HG03108 (cell line): ENCODE results near the gene DUS4L.
A peak's percentile ranks its signal among the peaks of the same experiment; 100 is the strongest.

Experiments
- ATAC-seq: cut with Tn5 transposase; IDR thresholded peaks from one replicate; pipeline ENCODE4 v1.9.1; 2021; ENCODE audit warnings: moderate library complexity; ENCODE audit not compliant: unreplicated experiment

DUS4L gene

GRCh38 chr7:107579885-107580715 is 16.3 kb downstream of the DUS4L start, which contains the start of gene BCAP29:
TSS of gene BCAP29 (plus strand) at chr7:107580246. CDS start at chr7:107580773, 527 bp downstream.
- ATAC-seq = peak; percentile 87

GRCh38 chr7:107580716-107581383 is 17.1 kb downstream of the DUS4L start:
- no peak for ATAC-seq

- no peak for ATAC-seq
Measured at GRCh38 chr7:107581387-107582013, 17.7 kb downstream of the DUS4L start.

GRCh38 chr7:107582875-107583274 is 19.1 kb downstream of the DUS4L start:
- ATAC-seq = no peak

GRCh38 chr7:107584716-107585115 is 20.9 kb downstream of the DUS4L start:
- no peak for ATAC-seq

GRCh38 chr7:107588529-107589130 is 24.9 kb downstream of the DUS4L start:
- no peak for ATAC-seq

- ATAC-seq = no peak
Measured at GRCh38 chr7:107591421-107591820, 27.6 kb downstream of the DUS4L start.

- ATAC-seq = no peak
Measured at GRCh38 chr7:107592361-107593024, 28.7 kb downstream of the DUS4L start.

- no peak for ATAC-seq
Measured at GRCh38 chr7:107593025-107593410, 29.2 kb downstream of the DUS4L start.

GRCh38 chr7:107594961-107595737 is 31.4 kb downstream of the DUS4L start:
- ATAC-seq = no peak

- ATAC-seq = no peak
Measured at GRCh38 chr7:107596881-107597581, 33.3 kb downstream of the DUS4L start.

- no peak for ATAC-seq
Measured at GRCh38 chr7:107597582-107597916, 33.8 kb downstream of the DUS4L start.

- ATAC-seq = no peak
Measured at GRCh38 chr7:107597953-107598352, 34.2 kb downstream of the DUS4L start.

- no peak for ATAC-seq
Measured at GRCh38 chr7:107599262-107599661, 35.5 kb downstream of the DUS4L start.

- ATAC-seq = no peak
Measured at GRCh38 chr7:107600816-107601215, 37.0 kb downstream of the DUS4L start.

GRCh38 chr7:107605218-107605815 is 41.5 kb downstream of the DUS4L start:
- no peak for ATAC-seq

- no peak for ATAC-seq
Measured at GRCh38 chr7:107606303-107606702, 42.5 kb downstream of the DUS4L start.

- ATAC-seq = no peak
Measured at GRCh38 chr7:107609811-107610261, 46.1 kb downstream of the DUS4L start.

GRCh38 chr7:107610323-107610722 is 46.6 kb downstream of the DUS4L start:
- ATAC-seq = no peak
